Astrocyte (in vitro differentiated cells and primary cell): ENCODE data around the gene KHNYN. TPM values are rescaled to one million over a fixed set of nuclear protein-coding genes. Genes with fewer than 3 reads are reported as not detected.

ENCODE experiments used
- DNase-seq: peaks from one replicate; pipeline ENCODE4 v3.0.0-alpha.2; 2010; ENCODE audit warnings: low read depth
- FAIRE-seq: peaks from 2 replicates; lab custom pipeline; 2011; peaks lifted over from hg19 to GRCh38; lab: Jason Lieb, UNC
- H2AFZ ChIP-seq: 2 replicates; pipeline ENCODE4 v1.6.0; 2012; ENCODE audit warnings: low read depth, low read length, inconsistent platforms
- H3K27ac ChIP-seq: 2 replicates; pipeline ENCODE4 v1.5.1; 2011; ENCODE audit warnings: low read depth, low read length, inconsistent platforms
- H3K27me3 ChIP-seq: 2 replicates; pipeline ENCODE4 v1.6.0; 2011; ENCODE audit warnings: low read length, inconsistent platforms; ENCODE audit not compliant: insufficient read depth
- H3K36me3 ChIP-seq: 2 replicates; pipeline ENCODE4 v1.5.1; 2011; ENCODE audit warnings: low read length, inconsistent platforms; ENCODE audit not compliant: insufficient read depth
- H3K4me1 ChIP-seq: 2 replicates; pipeline ENCODE4 v1.5.1; 2011; ENCODE audit warnings: low read length, inconsistent platforms; ENCODE audit not compliant: insufficient read depth
- H3K4me2 ChIP-seq: 2 replicates; pipeline ENCODE4 v1.6.0; 2012; ENCODE audit warnings: low read length, inconsistent platforms
- H3K4me3 ChIP-seq: 2 replicates; pipeline ENCODE4 v1.5.1; 2011; ENCODE audit warnings: low read depth, mild to moderate bottlenecking, low read length, inconsistent platforms; ENCODE audit not compliant: insufficient read depth
- H3K79me2 ChIP-seq: 2 replicates; pipeline ENCODE4 v1.6.0; 2012; ENCODE audit warnings: mild to moderate bottlenecking, low read length, inconsistent platforms; ENCODE audit not compliant: insufficient read depth
- H3K9ac ChIP-seq: 2 replicates; pipeline ENCODE4 v1.6.0; 2012; ENCODE audit warnings: mild to moderate bottlenecking, low read length, inconsistent platforms
- H3K9me3 ChIP-seq: 2 replicates; pipeline ENCODE4 v1.5.1; 2012; ENCODE audit warnings: low read depth, mild to moderate bottlenecking, low read length, inconsistent platforms; ENCODE audit not compliant: insufficient read depth
- H4K20me1 ChIP-seq: 2 replicates; pipeline ENCODE4 v1.6.0; 2012; ENCODE audit warnings: low read length, inconsistent platforms; ENCODE audit not compliant: insufficient read depth
- H3K27ac Mint-ChIP-seq: one replicate; pipeline ENCODE4 v1.8.0; 2021; ENCODE audit warnings: mild to moderate bottlenecking, mixed read lengths; ENCODE audit not compliant: unreplicated experiment
- H3K27me3 Mint-ChIP-seq: one replicate; pipeline ENCODE4 v1.8.0; 2021; ENCODE audit warnings: low read depth, mixed read lengths; ENCODE audit not compliant: unreplicated experiment
- H3K36me3 Mint-ChIP-seq: one replicate; pipeline ENCODE4 v1.8.0; 2021; ENCODE audit warnings: low read depth, mixed read lengths; ENCODE audit not compliant: unreplicated experiment
- H3K4me1 Mint-ChIP-seq: one replicate; pipeline ENCODE4 v1.8.0; 2021; ENCODE audit warnings: low read depth, mixed read lengths; ENCODE audit not compliant: unreplicated experiment
- H3K4me3 Mint-ChIP-seq: one replicate; pipeline ENCODE4 v1.8.0; 2021; ENCODE audit warnings: mild to moderate bottlenecking, moderate library complexity, mixed read lengths; ENCODE audit not compliant: unreplicated experiment
- H3K9me3 Mint-ChIP-seq: one replicate; pipeline ENCODE4 v1.8.0; 2021; ENCODE audit warnings: mild to moderate bottlenecking, mixed read lengths; ENCODE audit not compliant: unreplicated experiment
- CTCF ChIP-seq: IDR thresholded peaks from 2 replicates; pipeline ENCODE4 v1.5.1; 2011; ENCODE audit warnings: low read depth, mild to moderate bottlenecking, inconsistent platforms, low read length, moderate library complexity; ENCODE audit not compliant: insufficient read depth
- EZH2 ChIP-seq: IDR thresholded peaks from 2 replicates; pipeline ENCODE4 v1.6.1; 2012; ENCODE audit warnings: mild to moderate bottlenecking, low read length, inconsistent platforms; ENCODE audit not compliant: insufficient read depth
- total RNA-seq: library from RNA; stranded (reverse); gene quantifications from 2 replicates; pipeline ENCODE4 v1.2.1, GENCODE V29; 2021

The KHNYN gene
- total RNA-seq, 1 donor from 2014 or later = 45.5 TPM

- no peaks in the 10 kb centered on the region for H3K9me3 ChIP-seq
- H3K4me1 ChIP-seq = peaks cover 31% of the 10 kb centered on the region
- H3K27me3 Mint-ChIP-seq = peaks cover 2% of the 10 kb centered on the region
- H3K27me3 ChIP-seq = peaks cover 4% of the 10 kb centered on the region
- FAIRE-seq (no peak), DNase-seq (no peak)
- peaks cover 28% of the 10 kb centered on the region for H3K79me2 ChIP-seq
- peaks cover 23% of the 10 kb centered on the region for H3K4me1 Mint-ChIP-seq
- H3K36me3 Mint-ChIP-seq = no peaks in the 10 kb centered on the region
- H3K9me3 Mint-ChIP-seq = no peaks in the 10 kb centered on the region
- TF ChIP-seq CTCF (no peak), EZH2 (no peak)
- H3K9ac ChIP-seq = no peak overlapping the region
- no peak overlapping the region for H3K27ac Mint-ChIP-seq
- H2AFZ ChIP-seq = no peak overlapping the region
- H3K4me3 ChIP-seq = no peak overlapping the region
- H3K4me2 ChIP-seq = no peak overlapping the region
- H3K27ac ChIP-seq = no peak overlapping the region
- peaks cover 6% of the 10 kb centered on the region for H3K36me3 ChIP-seq
- peaks cover 22% of the 10 kb centered on the region for H4K20me1 ChIP-seq
- peak overlapping the region; percentile 54 for H3K4me3 Mint-ChIP-seq
Observed at GRCh38 chr14:24427537-24428508, 1.9 kb upstream of the KHNYN start.

GRCh38 chr14:24428628-24429394 lies 943 bp upstream of the KHNYN start:
- H3K27ac ChIP-seq = no peak overlapping the region
- FAIRE-seq = no peak
- peak overlapping the region; percentile 96 for H3K4me2 ChIP-seq
- H3K36me3 ChIP-seq = peaks cover 14% of the 10 kb centered on the region
- Mint-ChIP-seq H3K9me3 (no peaks in the 10 kb centered on the region), H3K36me3 (no peaks in the 10 kb centered on the region), H3K4me1 (peaks cover 28% of the 10 kb centered on the region), H3K27me3 (peaks cover 2% of the 10 kb centered on the region), H3K4me3 (peak overlapping the region; percentile 78), H3K27ac (peak overlapping the region; percentile 93)
- H3K9ac ChIP-seq = peak overlapping the region; percentile 96
- peak overlapping the region; percentile 90 for H2AFZ ChIP-seq
- no peaks in the 10 kb centered on the region for H3K9me3 ChIP-seq
- TF ChIP-seq CTCF = no peak
- TF ChIP-seq EZH2 = no peak
- H3K79me2 ChIP-seq = peaks cover 31% of the 10 kb centered on the region
- H3K4me1 ChIP-seq = peaks cover 31% of the 10 kb centered on the region
- no peak overlapping the region for H3K4me3 ChIP-seq
- DNase-seq = no peak
- no peaks in the 10 kb centered on the region for H3K27me3 ChIP-seq
- H4K20me1 ChIP-seq = peaks cover 31% of the 10 kb centered on the region
